Mesothelial cell of epicardium (in vitro differentiated cells): Measurements from ENCODE around the gene HECTD2. TPM values are rescaled to one million over a fixed set of nuclear protein-coding genes. Genes with fewer than 3 reads are reported as not detected.

Source experiments
- DNase-seq, 2 experiments: peaks; one replicate each; pipeline ENCODE4 v3.0.0; 2021; ENCODE audit warnings: low spot score in 2 of 2; ENCODE audit not compliant: unreplicated experiment in 2 of 2
- H3K27ac Mint-ChIP-seq: 2 replicates; pipeline ENCODE4 v1.8.0; 2021; ENCODE audit warnings: mixed read lengths
- H3K27me3 Mint-ChIP-seq: 2 replicates; pipeline ENCODE4 v1.8.0; 2021; ENCODE audit warnings: low read depth, mixed read lengths
- H3K36me3 Mint-ChIP-seq: 2 replicates; pipeline ENCODE4 v1.8.0; 2021; ENCODE audit warnings: mixed read lengths
- H3K4me1 Mint-ChIP-seq: 2 replicates; pipeline ENCODE4 v1.8.0; 2021; ENCODE audit warnings: mixed read lengths
- H3K4me3 Mint-ChIP-seq: 2 replicates; pipeline ENCODE4 v1.8.0; 2021; ENCODE audit warnings: mild to moderate bottlenecking, moderate library complexity, mixed read lengths
- H3K9me3 Mint-ChIP-seq: 2 replicates; pipeline ENCODE4 v1.8.0; 2021; ENCODE audit warnings: mixed read lengths
- CTCF ChIP-seq: fragments of 200-600 bp; sonication (generic); IDR thresholded peaks from one replicate; pipeline ENCODE4 v1.5.0; 2021; ENCODE audit warnings: antibody characterized with exemption; ENCODE audit not compliant: unreplicated experiment
- total RNA-seq: library from RNA; stranded (reverse); gene quantifications from 3 replicates; pipeline ENCODE4 v1.2.1, GENCODE V29; 2021

HECTD2 gene
- total RNA-seq, 1 donor from 2014 or later, result 22.5 TPM

- Mint-ChIP-seq H3K36me3 (no peaks in the 10 kb centered on the region), H3K9me3 (no peaks in the 10 kb centered on the region), H3K4me1 (peaks cover 6% of the 10 kb centered on the region), H3K4me3 (no peak overlapping the region), H3K27me3 (no peaks in the 10 kb centered on the region), H3K27ac (no peak overlapping the region)
- no peak for TF ChIP-seq CTCF
- DNase-seq, result no peak
Measured at GRCh38 chr10:91549262-91549661, 139.1 kb downstream of the HECTD2 start.

GRCh38 chr10:91550021-91550420, 139.9 kb downstream of the HECTD2 start:
- Mint-ChIP-seq H3K36me3 (no peaks in the 10 kb centered on the region), H3K9me3 (no peaks in the 10 kb centered on the region), H3K27ac (no peak overlapping the region), H3K4me3 (no peak overlapping the region), H3K4me1 (peaks cover 10% of the 10 kb centered on the region), H3K27me3 (no peaks in the 10 kb centered on the region)
- DNase-seq, result no peak
- TF ChIP-seq CTCF, result no peak

GRCh38 chr10:91551856-91552255, 141.7 kb downstream of the HECTD2 start:
- H3K9me3 Mint-ChIP-seq, result no peaks in the 10 kb centered on the region
- no peaks in the 10 kb centered on the region for H3K36me3 Mint-ChIP-seq
- DNase-seq, result peak in 1 of 2 experiments; percentile 53

GRCh38 chr10:91552274-91553095, 142.3 kb downstream of the HECTD2 start:
- DNase-seq, result no peak
- H3K27me3 Mint-ChIP-seq, result no peaks in the 10 kb centered on the region
- H3K4me3 Mint-ChIP-seq, result no peak overlapping the region
- H3K27ac Mint-ChIP-seq, result no peak overlapping the region
- H3K36me3 Mint-ChIP-seq, result no peaks in the 10 kb centered on the region
- TF ChIP-seq CTCF, result no peak
- H3K9me3 Mint-ChIP-seq, result no peaks in the 10 kb centered on the region
- peaks cover 27% of the 10 kb centered on the region for H3K4me1 Mint-ChIP-seq

More at GRCh38 chr10:91551856-91552255, 141.7 kb downstream of the HECTD2 start:
- Mint-ChIP-seq H3K27me3 (no peaks in the 10 kb centered on the region), H3K4me1 (peaks cover 21% of the 10 kb centered on the region), H3K27ac (no peak overlapping the region), H3K4me3 (peak overlapping the region; percentile 7)
- peak; percentile 15 for TF ChIP-seq CTCF

- no peak for TF ChIP-seq CTCF
- no peaks in the 10 kb centered on the region for H3K27me3 Mint-ChIP-seq
- H3K4me3 Mint-ChIP-seq, result no peak overlapping the region
- peaks cover 37% of the 10 kb centered on the region for H3K4me1 Mint-ChIP-seq
- DNase-seq, result no peak
- H3K27ac Mint-ChIP-seq, result no peak overlapping the region
- H3K9me3 Mint-ChIP-seq, result no peaks in the 10 kb centered on the region
- H3K36me3 Mint-ChIP-seq, result no peaks in the 10 kb centered on the region
Measured at GRCh38 chr10:91555455-91555854, 145.3 kb downstream of the HECTD2 start.
